Dedifferentiated amniotic fluid mesenchymal stem cell (primary cell): ENCODE data around the gene ZNF418.
"Not testable (repeated sequence)": the region's sequence is repeated elsewhere in the genome, so short reads cannot be mapped to it uniquely, and the experiment has no call there.

Source experiments
- DNase-seq: peaks from one replicate; pipeline ENCODE4 v3.0.0-alpha.2; 2016; ENCODE audit errors: extremely low spot score

The ZNF418 gene

DNA sequence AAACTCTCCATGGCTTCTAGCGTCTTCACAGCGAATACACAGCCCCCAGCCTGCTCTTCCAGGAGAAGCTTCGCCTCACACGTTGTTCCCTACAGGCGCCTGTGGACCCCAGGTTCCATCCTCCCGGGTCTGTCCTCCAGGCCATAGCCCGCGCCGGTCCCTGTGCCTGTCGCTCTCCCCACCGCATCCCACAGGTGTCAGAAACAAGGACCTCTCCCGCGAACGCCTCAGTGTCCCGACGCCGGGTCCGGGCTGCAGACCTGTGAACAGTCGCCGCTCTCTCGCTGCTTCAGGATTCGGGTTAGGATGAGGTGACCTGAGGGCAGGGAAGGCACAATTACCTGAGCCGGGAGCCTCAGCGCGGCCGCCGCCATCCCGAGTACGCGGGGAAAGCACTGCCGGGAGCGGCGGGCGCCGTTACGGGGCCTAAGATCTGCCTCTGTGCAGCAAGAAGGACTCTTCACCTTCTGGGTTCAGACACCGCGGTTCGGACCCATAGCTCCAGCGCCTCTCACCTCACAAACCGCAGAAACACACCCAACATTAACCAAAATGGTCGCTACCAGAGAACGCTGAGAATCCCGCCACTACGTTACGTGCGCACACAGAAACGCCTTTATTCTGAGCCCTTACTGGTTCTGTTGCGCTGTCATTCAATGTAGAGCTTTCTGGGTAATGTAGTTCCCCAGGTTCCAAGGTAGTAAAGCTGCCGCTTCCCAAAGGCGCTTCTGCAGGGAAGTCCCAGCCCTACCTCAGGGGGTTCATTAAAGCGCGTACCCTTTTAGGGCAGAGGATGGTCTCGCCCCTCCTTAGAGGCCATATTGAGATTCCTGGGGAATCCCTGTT lies at the start of gene ZNF418:
TSS of gene ZNF418 (minus strand) at position 583 of the 846 bp plus-strand sequence. CDS start 1,580 bp downstream, outside the sequence.
- peak; percentile 66 for DNase-seq

DNA sequence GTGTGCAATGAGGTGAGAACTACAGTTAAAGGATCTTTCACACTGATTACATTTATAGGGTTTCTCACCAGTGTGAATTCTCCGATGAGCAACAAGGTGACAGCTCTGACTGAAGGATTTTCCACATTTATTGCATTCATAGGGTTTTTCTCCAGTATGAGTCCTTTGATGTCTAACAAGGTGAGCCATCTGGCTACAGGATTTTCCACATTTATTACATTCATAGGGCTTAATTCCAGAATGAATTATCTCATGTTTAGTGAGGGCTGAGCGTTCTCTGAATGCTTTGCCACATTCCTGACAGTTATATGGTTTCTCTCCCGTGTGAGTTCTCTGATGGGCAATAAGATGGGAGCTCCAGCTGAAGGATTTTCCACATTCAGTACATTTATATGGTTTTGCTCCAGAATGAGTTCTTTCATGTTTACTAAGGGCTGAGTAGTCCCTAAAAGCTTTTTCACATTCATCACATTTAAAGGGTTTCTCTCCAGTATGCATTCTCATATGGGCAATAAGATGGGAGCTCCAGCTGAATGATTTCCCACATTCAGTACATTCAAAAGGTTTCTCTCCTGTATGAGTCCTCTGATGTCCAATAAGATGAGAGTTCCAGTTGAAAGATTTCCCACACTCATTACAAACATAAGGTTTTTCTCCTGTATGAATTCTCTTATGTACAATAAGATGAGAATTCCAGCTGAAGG lies 43.5 kb upstream of the ZNF418 start:
- DNase-seq = no peak

DNA sequence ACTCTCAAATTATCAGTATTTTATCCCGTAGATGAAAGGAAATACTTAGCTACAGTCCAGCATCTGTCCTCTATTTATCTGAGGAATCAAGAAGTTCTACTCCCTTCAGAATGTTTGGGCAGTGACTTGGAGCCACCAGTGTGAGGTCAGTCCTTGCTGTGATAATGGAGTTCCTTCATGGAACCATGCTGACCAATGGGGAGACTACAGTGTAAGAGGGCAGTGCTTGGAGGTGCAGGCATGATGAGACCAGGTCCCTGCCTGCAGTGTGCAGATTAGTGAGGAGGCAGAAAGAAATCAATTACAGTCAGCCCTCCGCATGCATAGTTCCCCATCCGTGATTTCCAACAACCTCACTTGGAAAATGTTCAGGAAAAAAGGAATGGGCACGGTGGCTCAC lies 39.2 kb upstream of the ZNF418 start, which contains the start of gene C19orf18:
TSS of gene C19orf18 (minus strand) at position 101 of the 400 bp plus-strand sequence. CDS start 102 bp downstream, outside the sequence.
- no peak for DNase-seq

DNA sequence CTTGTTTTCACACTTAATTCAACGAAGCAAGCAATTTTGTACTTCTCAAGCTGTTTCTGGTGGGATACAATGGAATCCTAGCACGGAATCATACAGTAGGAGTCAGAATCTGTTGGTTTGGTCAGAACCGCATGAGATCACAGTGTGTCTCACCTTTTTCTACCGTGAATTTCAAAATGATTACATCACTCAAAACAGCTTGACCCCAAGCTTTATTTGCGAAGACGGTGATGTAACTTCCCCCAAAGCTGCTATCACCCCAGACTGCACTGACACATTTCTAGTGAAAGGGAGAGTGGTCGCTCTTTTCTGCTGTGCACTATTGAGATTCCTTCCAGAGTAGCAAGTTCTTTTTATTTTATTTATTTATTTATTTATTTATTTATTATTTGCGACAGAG lies 29.6 kb upstream of the ZNF418 start:
- DNase-seq = no peak

DNA sequence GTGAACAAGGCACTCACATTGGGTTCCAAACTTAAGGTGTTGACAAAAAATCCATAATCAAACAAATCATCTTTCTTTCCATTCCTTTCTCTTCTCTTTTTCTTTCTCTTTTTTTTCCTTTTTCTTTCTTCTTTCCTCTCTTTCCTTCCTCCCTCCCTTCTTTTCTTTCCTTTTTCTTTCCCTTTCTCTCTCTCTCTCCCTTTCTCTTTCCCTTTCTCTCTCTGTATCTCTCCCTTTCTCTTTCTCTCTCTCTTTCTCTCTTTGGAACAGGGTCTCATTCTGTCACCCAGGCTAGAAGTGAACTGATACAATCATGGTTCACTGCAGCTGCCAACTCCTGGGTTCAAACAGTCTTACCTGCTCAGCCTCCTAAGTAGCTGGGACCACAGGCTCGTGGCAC lies 26.6 kb upstream of the ZNF418 start:
- no peak for DNase-seq

DNA sequence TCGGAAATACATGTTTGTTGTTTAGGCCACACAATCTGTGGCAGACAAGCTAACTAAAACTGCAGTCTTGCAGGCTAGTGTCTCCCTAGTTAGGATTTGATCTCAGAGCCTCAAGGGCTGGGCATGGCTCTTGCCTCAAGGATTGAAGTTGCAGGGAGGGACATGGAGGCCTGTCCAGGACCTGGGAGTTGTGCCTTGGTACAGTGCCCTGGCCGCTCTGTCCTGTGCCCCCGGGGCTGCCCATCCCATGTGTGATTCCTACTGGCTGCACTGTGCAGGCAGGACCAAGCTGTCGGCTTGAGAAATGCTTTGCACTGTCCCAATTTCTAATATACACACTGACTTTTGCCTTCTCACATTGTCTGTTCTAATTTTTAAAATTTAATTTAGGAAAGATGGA lies 19.8 kb upstream of the ZNF418 start:
- no peak for DNase-seq

DNA sequence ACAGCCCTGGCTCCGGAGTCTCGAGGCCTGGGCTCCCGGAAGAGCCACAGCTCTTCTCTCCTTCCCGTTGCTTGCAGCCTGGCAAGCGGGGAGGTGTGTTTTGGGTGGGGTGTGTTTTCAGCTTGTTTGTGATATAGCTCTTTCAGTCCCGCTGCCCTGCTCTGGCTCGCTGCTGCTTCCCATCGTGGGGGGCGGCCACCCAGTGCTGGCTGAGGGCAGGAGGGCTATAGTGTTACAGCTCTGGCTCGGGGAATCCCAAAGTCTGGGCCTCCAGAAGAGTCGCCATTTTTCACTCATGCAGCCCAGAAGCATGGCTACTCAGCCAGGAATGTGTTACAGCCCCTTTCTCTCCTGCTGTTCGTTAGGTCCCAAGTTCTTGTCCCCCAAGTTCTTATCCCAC lies 14.5 kb upstream of the ZNF418 start:
- DNase-seq = no peak

DNA sequence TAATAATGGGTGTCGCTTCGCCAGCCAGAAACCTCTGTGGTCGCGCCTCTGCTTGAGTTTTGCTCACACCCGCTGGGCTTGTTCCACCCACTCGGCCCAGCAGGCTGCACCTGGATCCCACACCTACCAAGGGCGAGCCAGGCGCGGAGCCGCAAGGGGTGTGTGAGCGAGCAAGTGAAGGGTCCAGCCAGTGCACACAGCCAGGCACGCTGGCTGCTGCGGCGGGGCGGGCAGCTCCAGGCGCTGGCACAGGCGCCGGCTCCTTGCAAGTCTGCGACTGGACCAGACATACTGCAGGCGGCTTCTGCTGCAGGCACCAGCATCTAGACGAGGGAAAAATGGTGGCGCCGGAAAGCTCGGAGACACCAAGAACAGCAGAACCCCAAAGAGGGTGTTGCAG lies 14.1 kb upstream of the ZNF418 start:
- no peak for DNase-seq

DNA sequence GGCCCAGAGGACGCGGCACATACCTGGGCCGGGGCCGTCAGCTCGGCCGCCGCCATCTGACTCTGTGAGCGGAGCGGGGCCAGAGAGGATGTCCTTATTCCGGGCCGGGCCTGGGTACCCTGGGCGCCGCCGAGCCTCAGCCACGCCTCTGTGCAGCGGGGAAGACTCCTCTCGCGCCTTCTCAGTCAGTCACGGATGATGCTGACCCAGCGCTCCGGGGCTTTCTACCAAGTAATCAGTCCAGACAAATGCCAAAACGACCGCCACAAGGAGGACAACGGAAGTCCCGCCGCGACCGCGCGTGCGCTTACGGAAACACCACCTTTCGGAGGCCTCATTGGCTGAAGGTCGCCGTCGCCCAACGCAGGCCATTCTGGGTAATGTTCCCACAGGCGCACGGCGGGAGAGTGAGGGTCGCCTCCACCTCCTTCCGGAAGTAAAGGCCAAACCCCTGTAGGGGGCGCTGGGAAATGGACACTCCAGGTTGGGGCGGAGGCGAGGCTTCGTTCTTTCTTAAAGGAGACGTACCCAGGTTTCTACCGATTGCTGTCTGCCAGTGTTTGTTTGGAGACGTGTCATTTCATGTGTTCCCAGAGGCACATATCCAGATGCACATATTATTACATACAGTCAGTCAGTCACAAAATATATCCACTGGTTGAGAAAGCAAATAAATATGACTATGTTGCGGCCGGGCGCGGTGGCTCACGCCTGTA lies 12.4 kb upstream of the ZNF418 start, which contains the start of gene ZNF256:
TSS of gene ZNF256 (minus strand) at position 288 of the 716 bp plus-strand sequence. CDS start at position 56, 232 bp downstream.
- peak; percentile 91 for DNase-seq

DNA sequence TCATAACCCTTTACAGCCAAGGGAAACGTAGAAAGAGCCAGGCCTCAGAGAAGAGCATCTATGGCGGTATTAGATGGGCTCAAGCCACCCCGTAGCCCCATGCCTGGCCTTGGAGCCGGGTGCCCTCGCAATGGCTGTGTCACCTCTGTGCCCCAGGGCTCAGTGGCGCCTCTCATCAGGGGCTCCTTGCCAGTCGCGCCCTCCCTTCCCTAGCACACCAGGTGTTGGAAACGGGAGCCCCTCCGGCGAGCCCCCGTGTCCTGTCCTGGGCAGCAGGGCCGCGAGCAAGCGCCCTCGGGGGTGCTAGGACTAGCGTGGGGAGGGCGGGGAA lies 11.9 kb upstream of the ZNF418 start:
- no peak for DNase-seq

DNA sequence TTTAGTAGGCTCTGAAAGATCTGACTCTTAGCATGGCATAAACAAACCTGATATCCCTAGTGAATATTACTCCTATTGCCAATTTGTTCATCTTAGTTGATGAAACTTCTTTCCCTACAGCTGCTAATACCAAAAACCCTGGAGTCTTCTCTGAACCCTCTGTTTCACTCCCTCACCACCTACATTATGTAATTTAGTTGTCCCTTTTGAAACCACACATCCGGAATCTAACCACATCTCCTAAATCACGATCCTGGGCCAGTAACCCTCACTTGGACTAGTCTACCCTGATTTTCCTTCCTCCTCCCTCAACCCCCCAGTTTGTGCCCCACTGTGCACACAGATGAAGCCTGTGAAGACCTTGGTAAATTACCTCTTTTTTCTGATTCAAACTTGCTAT lies 11.1 kb upstream of the ZNF418 start:
- DNase-seq = no peak

DNA sequence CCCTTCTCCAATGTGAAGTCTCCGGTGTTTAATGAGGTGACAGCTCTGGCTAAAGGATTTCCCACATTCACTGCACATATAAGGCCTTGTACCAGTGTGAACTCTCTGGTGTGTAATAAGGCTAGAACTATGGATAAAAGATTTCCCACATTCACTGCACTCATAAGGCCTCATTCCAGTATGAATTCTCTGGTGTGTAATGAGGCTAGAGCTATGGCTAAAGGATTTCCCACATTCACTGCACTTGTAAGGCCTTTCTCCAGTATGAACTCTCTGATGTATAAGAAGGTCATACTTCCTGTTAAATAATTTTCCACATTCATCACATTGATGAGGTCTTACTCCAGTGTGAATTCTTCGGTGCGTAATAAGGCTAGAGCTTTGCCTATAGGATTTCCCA lies 6.4 kb upstream of the ZNF418 start:
- DNase-seq = no peak

DNA sequence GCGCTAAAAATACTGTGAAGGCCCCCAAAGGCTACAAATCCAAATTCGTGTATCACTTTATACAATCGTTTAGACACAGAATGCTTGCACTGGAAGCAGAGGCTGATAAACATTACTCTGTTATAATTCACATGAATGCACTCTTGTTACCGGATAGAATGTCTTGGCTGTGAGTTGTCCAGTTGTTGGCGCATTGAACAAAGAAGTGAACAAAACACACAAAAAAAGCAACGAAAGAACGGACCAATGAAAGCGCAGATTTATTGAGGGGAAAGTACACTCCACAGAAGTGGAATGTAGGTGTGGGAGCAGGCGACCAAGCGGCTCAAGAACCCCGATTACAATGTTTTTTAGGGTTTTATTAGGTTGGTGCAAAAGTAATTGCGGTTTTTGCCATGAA lies 529 bp upstream of the ZNF418 start:
- no peak for DNase-seq

DNA sequence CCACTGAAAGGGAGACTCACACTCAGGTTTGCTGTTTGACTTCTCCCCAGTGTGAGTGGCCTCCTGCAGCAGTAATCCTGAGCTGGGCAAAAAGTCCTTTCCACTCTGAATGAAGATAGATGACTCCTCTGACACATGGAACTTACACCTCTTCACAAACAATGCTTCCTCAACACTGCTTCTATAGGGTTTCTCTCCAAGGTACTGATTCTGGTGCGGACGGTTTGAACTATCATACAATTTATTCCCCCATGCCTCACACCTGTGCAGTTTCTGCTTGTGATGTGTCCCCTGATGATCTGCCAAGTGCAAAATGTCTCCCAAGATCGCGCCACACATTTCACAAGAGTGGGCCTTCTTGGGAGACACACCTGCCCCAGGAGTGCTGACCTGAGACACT lies 7.6 kb downstream of the ZNF418 start:
- DNase-seq = no peak

DNA sequence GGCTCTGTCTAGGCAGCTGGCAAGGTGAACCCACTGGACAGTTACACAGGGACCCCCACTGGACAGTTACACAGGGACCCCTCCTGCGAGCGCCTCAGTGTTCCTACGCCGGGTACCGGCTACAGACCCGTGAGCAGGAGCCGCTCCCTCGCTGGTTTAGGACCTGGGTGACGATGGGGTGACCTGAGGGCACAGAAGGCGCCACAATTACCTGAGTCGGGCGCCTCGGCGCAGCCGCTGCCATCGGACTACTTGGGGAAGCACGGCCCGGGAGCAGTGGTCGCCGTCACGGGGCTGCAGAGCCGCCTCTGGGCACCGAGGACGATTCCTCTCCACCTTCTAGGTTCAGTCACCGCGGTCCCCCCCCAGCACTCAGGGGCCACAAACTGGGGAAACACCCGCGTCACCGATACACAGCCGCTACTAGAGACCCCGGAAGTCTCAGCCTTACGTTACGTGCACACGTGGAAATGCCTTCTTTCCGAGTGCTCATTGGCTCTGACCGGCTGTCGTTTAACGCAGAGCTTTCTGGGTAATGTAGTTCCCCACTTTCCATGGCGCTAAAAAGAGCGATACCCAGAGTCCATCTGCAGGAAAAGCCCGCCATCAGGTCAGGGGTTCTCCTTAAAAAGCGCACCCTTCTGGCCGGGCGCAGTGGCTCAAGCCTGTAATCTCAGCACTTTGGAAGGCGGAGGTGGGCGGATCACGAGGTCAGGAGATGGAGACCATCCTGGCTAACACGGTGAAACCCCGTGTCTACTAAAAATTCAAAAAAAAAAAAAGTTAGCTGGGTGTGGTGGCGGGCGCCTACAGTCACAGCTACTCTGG lies 18.8 kb downstream of the ZNF418 start, which contains the start of gene ZNF417:
TSS of gene ZNF417 (minus strand) at position 425 of the 828 bp plus-strand sequence. CDS start at position 244, 181 bp downstream.
- peak; percentile 97 for DNase-seq

DNA sequence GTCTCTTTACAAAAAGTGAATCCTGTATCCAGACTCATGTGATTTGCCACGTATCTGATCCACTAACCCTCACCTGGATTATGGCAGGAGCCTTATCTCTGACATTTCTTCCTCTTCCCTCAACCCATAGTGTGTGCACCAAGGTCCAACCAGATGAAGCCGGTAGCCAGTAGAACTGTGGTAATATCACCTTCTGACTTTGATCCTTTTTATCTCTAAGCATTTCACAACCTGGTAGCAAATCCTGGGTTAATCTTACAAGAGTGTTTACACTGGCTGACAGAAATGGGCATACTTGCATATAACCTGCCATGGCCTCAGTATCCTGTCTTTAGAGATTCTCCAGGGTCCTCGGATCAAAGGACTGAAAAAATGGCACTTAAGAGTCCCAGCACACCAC lies 20.7 kb downstream of the ZNF418 start:
- no peak for DNase-seq

DNA sequence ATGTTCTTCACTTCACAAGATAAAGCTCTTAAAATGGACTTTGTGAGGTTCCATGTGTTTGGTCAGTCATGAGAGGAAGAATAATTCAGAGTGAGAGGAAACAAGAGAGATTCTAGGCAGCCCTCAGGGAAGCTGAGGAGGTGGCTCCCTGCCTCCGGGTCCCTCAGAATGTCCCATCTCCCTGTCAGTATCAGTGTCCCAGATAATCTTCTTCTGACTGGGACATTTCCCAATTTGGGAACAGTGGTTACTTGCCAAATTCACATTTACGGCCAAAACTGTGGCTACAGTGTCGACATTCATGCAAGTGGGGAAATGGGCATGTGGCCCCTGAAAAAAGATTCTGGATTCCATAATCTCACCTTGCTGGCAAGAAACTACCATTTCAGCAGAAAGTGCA lies 27.8 kb downstream of the ZNF418 start:
- DNase-seq = no peak

DNA sequence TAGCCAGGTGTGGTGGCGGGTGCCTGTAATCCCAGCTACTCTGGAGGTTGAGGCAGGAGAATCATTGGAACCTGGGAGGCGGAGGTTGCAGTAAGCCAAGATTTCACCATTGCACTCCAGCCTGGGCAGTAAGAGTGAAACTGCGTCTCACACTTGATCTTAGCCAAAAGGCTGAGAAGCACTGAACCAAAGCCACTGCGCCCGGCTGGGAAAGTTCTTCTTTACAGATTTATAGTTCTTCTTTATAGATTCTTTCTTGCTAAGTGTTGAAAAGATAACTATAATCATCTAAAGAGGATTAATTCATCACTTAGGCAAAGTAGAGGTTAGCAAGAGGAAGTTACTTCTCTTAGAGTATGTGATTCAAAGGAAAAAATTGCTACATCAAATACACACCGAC lies 29.9 kb downstream of the ZNF418 start:
- DNase-seq = no peak

DNA sequence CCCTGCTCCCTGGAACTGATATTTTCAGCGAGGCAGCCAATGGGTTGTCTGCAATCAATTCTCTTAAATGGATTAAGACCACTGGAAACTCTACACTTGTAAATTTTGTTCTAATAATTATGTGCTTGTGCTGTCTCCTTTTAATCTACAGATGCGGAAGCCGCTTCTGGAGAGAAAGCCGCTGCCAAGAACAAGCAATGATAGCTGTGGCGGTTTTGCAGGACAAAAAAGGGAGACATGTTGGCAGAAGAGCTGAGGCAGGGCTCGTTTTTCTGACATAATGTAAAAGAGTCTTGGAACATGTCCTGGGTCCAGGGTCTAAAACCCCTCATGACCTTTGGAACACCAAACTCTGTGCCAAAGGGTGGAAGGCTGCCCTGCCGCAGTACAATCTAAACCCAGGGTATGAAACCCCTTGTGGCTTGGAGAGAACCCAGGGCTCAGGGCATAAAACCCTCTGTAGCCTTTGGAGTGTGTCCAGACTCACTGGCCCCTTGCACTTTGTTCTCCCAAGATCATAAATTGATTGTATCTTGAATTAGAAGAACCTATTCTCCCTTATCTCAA lies 31.5 kb downstream of the ZNF418 start:
- DNase-seq = no peak

DNA sequence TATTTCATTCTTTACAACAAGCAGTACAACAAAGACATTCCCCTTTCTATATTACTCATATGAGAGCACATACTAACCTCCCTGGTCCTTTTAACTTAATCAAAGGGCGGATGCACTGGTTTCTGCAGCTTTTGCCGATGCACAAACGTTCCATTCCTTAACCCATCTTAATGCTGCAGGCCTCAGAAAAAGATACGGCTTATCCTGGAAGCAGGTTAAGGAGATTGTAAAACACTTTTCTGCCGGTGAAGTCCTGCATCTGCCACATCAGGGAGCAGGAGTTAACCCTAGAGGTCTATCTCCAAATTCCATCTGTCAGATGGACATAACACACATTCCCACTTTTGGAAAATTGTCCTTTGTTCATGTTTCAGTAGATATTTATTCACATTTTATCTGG lies 34.9 kb downstream of the ZNF418 start:
- no peak for DNase-seq

DNA sequence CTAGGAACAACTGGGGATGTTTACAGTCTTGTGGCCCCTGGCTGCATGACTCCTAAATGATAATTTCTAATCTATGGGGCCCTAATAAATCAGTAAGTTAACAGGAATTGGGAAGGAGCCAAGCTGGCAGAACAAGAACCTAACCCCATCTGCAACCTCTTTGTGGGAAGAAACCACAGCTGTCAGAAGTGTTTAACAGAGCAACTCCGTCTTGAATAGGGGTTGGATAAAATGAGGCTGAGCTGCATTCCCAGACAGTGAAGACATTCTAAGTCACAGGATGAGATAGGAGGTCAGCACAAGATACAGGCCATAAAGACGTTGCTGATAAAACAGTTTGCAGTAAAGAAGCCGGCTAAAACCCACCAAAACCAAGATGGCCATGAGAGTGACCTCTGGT lies 44.5 kb downstream of the ZNF418 start:
- not testable (repeated sequence) for DNase-seq
